K562 (cell line): ENCODE data around the gene LAMB1. TPM values are rescaled to one million over a fixed set of nuclear protein-coding genes. Genes with fewer than 3 reads are reported as not detected.
A peak's percentile ranks its signal among the peaks of the same experiment; 100 is the strongest.

ENCODE experiments used
- ATAC-seq: fragments of 200-7000 bp; cut with Tn5 transposase; 3 replicates; pipeline ENCODE4 v1.9.1; 2020; ENCODE audit warnings: moderate library complexity
- BruUV-seq: library from RNA; stranded (reverse); fragments of 400-500 nt; replicated peaks from 2 replicates; lab custom pipeline; 2021; lab: Mats Ljungman, UMichigan
- CTCF ChIA-PET: fragments of 300-600 bp; formaldehyde crosslinking; extraction: SDS; loops from one replicate; lab custom pipeline; 2021; ENCODE audit warnings: low intra/inter-chr PET ratio; lab: Yijun Ruan, JAX
- POLR2A ChIA-PET: fragments of 300-600, 350-650 bp; sonication (Branson Sonifier 250); formaldehyde crosslinking; extraction: SDS; loops from one replicate; lab custom pipeline; 2021; ENCODE audit warnings: antibody characterized with exemption, inconsistent platforms; lab: Yijun Ruan, JAX
- DNase-seq, 4 experiments: peaks; one replicate each; pipeline versions ENCODE4 v3.0.0 to v3.0.0-alpha.2; 2011 to 2018; ENCODE audit warnings: low spot score in 3 of 4, mixed read lengths in 3 of 4; ENCODE audit errors: extremely low read depth in 1 of 4
- FAIRE-seq: peaks from 2 replicates; lab custom pipeline; 2011; peaks lifted over from hg19 to GRCh38; lab: Jason Lieb, UNC
- H2AFZ ChIP-seq: 2 replicates; pipeline ENCODE4 v1.6.0; 2011; ENCODE audit warnings: low read depth, low read length, control low read depth, inconsistent platforms
- H3K27ac ChIP-seq: fragments of 200-600 bp; 3 replicates; pipeline ENCODE4 v1.8.0; 2011; ENCODE audit warnings: low read depth, mild to moderate bottlenecking, control low read depth, inconsistent platforms, low read length, moderate library complexity, mixed read lengths; ENCODE audit errors: extremely low read depth
- H3K27me3 ChIP-seq, 2 experiments: fragments of 300-600 bp in 1 of 2; 2 replicates in 1 of 2; 3 replicates in 1 of 2; pipeline versions ENCODE4 v1.6.0 to v1.8.0; 2011; ENCODE audit warnings: inconsistent platforms in 2 of 2, low read length in 2 of 2, mild to moderate bottlenecking in 1 of 2, mixed read lengths in 1 of 2, moderate library complexity in 1 of 2; ENCODE audit not compliant: control insufficient read depth in 2 of 2, insufficient read depth in 2 of 2
- H3K36me3 ChIP-seq: fragments of 300-600 bp; 3 replicates; pipeline ENCODE4 v1.8.0; 2011; ENCODE audit warnings: mild to moderate bottlenecking, low read length, inconsistent platforms; ENCODE audit not compliant: control insufficient read depth, insufficient read depth
- H3K4me1 ChIP-seq, 2 experiments: fragments of 200-600 bp in 1 of 2; replicated peaks in 1 of 2; 2 replicates in 1 of 2; 3 replicates in 1 of 2; pipeline versions ENCODE4 v1.5.1 to v1.8.0; 2011; ENCODE audit warnings: inconsistent platforms in 2 of 2, low read length in 2 of 2, mild to moderate bottlenecking in 1 of 2, mixed read lengths in 1 of 2, moderate library complexity in 1 of 2; ENCODE audit not compliant: control insufficient read depth in 2 of 2, insufficient read depth in 2 of 2
- H3K4me2 ChIP-seq: 2 replicates; pipeline ENCODE4 v1.6.1; 2011; ENCODE audit warnings: low read length, control low read depth, inconsistent platforms, mixed read lengths; ENCODE audit not compliant: insufficient read depth
- H3K4me3 ChIP-seq: fragments of 200-600 bp; sonication (generic), shearing (Covaris generic); 2 replicates; pipeline ENCODE4 v1.5.1; 2016; ENCODE audit warnings: control low read depth, inconsistent platforms
- H3K79me2 ChIP-seq: fragments of 200-600 bp; 3 replicates; pipeline ENCODE4 v1.8.0; 2011; ENCODE audit warnings: low read length, inconsistent platforms; ENCODE audit not compliant: control insufficient read depth, insufficient read depth
- H3K9ac ChIP-seq, 2 experiments: 2 replicates each; pipeline versions ENCODE4 v1.6.0 to v1.6.1; 2011; ENCODE audit warnings: low read depth in 2 of 2, low read length in 2 of 2, control low read depth in 1 of 2, inconsistent platforms in 1 of 2, mild to moderate bottlenecking in 1 of 2, mixed read lengths in 1 of 2; ENCODE audit not compliant: insufficient read depth in 1 of 2
- H3K9me1 ChIP-seq: one replicate; pipeline ENCODE4 v1.6.0; 2011; ENCODE audit warnings: inconsistent platforms, mild to moderate bottlenecking, low read length, moderate library complexity; ENCODE audit not compliant: control insufficient read depth, insufficient read depth
- H3K9me3 ChIP-seq: replicated peaks from 2 replicates; pipeline ENCODE4 v1.5.1; 2011; ENCODE audit warnings: low read depth, low read length, inconsistent platforms; ENCODE audit not compliant: control insufficient read depth, insufficient read depth
- H4K20me1 ChIP-seq: replicated peaks from 2 replicates; pipeline ENCODE4 v1.6.1; 2011; ENCODE audit warnings: low read length, inconsistent platforms, mixed read lengths; ENCODE audit not compliant: control insufficient read depth, insufficient read depth
- BACH1 ChIP-seq: fragments of 200-800 bp; sonication (Bioruptor generic); IDR thresholded peaks from 2 replicates; pipeline ENCODE4 v1.6.1; 2016; ENCODE audit warnings: missing genetic modification characterization, missing compliant biosample characterization
- ESRRA ChIP-seq: fragments of 450-650 bp; IDR thresholded peaks from 2 replicates; pipeline ENCODE4 v1.6.1; 2014; ENCODE audit warnings: low read depth, mild to moderate bottlenecking, moderate library complexity, borderline replicate concordance
- FOS ChIP-seq: IDR thresholded peaks from 3 replicates; pipeline ENCODE4 v1.6.1; 2011; ENCODE audit not compliant: insufficient read length; ENCODE audit errors: extremely low read depth
- GTF2E2 ChIP-seq: fragments of 200-800 bp; sonication (Bioruptor generic); IDR thresholded peaks from 2 replicates; pipeline ENCODE4 v1.6.1; 2016; ENCODE audit warnings: missing genetic modification characterization, missing compliant biosample characterization
- KLF6 ChIP-seq: fragments of 250-450 bp; sonication (Bioruptor Pico); IDR thresholded peaks from 2 replicates; pipeline ENCODE4 v1.4.0; 2020; ENCODE audit warnings: mild to moderate bottlenecking, moderate library complexity, borderline replicate concordance
- MEIS2 ChIP-seq: fragments of 450-650 bp; IDR thresholded peaks from 2 replicates; pipeline ENCODE4 v1.6.1; 2014; ENCODE audit warnings: mild to moderate bottlenecking; ENCODE audit not compliant: partially characterized antibody
- NR2C1 ChIP-seq, 2 experiments: fragments of 450-650 bp; IDR thresholded peaks; 2 replicates each; pipeline ENCODE4 v1.6.1; 2017; ENCODE audit warnings: mild to moderate bottlenecking in 2 of 2, antibody characterized with exemption in 1 of 2, inconsistent platforms in 1 of 2, missing compliant biosample characterization in 1 of 2, missing genetic modification characterization in 1 of 2
- NUFIP1 ChIP-seq: fragments of 450-650 bp; IDR thresholded peaks from 2 replicates; pipeline ENCODE4 v1.6.1; 2018; ENCODE audit not compliant: partially characterized antibody
- PBX2 ChIP-seq, 2 experiments: IDR thresholded peaks in 1 of 2; conservative IDR thresholded peaks in 1 of 2; 2 replicates each; pipeline ENCODE4 v1.6.1; 2016; ENCODE audit warnings: low read depth in 2 of 2, mild to moderate bottlenecking in 1 of 2, missing compliant biosample characterization in 1 of 2, missing genetic modification characterization in 1 of 2, moderate library complexity in 1 of 2
- PKNOX1 ChIP-seq: fragments of 450-650 bp; IDR thresholded peaks from 2 replicates; pipeline ENCODE4 v1.6.1; 2016
- SETDB1 ChIP-seq: IDR thresholded peaks from one replicate; pipeline ENCODE4 v1.6.1; 2012; ENCODE audit warnings: low read length, control low read depth, inconsistent platforms
- SREBF2 ChIP-seq: sonication (generic); formaldehyde crosslinking; IDR thresholded peaks from 2 replicates; pipeline ENCODE4 v1.4.0; 2020; ENCODE audit warnings: mild to moderate bottlenecking, missing genetic modification reagents
- ZNF282 ChIP-seq: sonication (generic); formaldehyde crosslinking; IDR thresholded peaks from 2 replicates; pipeline ENCODE4 v1.8.1; 2023; ENCODE audit warnings: missing genetic modification reagents
- WGBS: fragments of 100-300 bp; shearing (Covaris generic); methylation state at CpG from one replicate; pipeline ENCODE4 v1.1.6; 2016; ENCODE audit warnings: low coverage, mixed read lengths; ENCODE audit not compliant: insufficient coverage; ENCODE audit errors: missing lambda C conversion rate; 5-methylcytosine and 5-hydroxymethylcytosine counted together
- in situ Hi-C: fragments of 300-500 bp; cut with MboI; formaldehyde crosslinking; loops from 4 replicates; pipeline ENCODE4 v1.15.0; 2018; ENCODE audit warnings: inconsistent platforms, mixed read lengths
- intact Hi-C: fragments of 100-400 bp; cut with micrococcal nuclease; formaldehyde crosslinking; loops from 2 replicates; pipeline ENCODE4 v1.14.2; 2022
- polyA plus RNA-seq, 8 experiments: library from polyadenylated mRNA; depleted of rRNA in 4 of 8; stranded (reverse) in 5 of 8; unstranded in 3 of 8; fragments of >200 nt; fragmentation: Nextera tagmentation in 2 of 8; fragmentation: Illumina TruSeq in 1 of 8; extraction: Ambion mirVana in 2 of 8; extraction: Trizol in 1 of 8; gene quantifications; 2 replicates each; pipeline versions ENCODE4 v1.2.1 to v1.2.3, GENCODE V29; 2011 to 2014; ENCODE audit warnings: inconsistent platforms in 1 of 8, missing spikeins in 1 of 8
- total RNA-seq, 7 experiments: library from RNA; depleted of rRNA in 6 of 7; stranded (reverse); fragments of >200 nt in 6 of 7; fragmentation: Illumina TruSeq in 2 of 7; extraction: Trizol in 2 of 7; gene quantifications; 2 replicates each; pipeline versions ENCODE4 v1.2.1 to v1.2.3, GENCODE V29; 2011 to 2021; ENCODE audit warnings: low replicate concordance in 1 of 7
- TF ChIP-seq, protein P1 (sequence below): fragments of 250-450 bp; sonication (Bioruptor Pico); IDR thresholded peaks from 2 replicates; pipeline ENCODE4 v1.5.0; 2021
- TF ChIP-seq, protein P2 (sequence below): sonication (generic); formaldehyde crosslinking; IDR thresholded peaks from 2 replicates; pipeline ENCODE4 v1.8.0; 2022; ENCODE audit warnings: mild to moderate bottlenecking, missing genetic modification reagents, borderline replicate concordance

Gene LAMB1
- total and polyA plus RNA-seq, 9 of the 15 experiments (the other 6 are each of a cell fraction or from before 2014, with no cell fraction given) = 6.0 to 17.7 (median 12.3) TPM

DNA sequence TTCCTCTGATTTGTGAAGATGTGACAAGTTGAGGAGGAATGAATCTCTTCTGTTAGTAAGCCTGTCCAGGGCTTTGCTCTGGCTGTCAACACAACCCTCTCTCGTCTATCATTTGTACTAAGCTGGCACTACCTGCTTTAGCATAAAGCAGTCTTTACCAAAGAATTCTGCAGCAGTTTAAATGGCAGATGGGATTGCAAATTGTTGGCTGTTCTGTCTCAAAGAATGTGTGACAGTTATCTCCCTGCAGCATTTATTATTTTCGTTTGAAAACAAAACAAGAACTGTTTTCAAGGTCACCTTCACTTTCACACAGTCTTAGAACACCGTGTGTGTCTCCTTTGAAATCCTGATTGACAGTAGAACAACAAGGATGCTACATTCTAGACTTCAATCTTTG lies 4.8 kb upstream of the LAMB1 start:
- H3K9me1 ChIP-seq = no peaks in the 10 kb centered on the region
- BruUV-seq = no TSS peak
- peaks cover 12 to 14% of the 10 kb centered on the region in 2 experiments for H3K4me1 ChIP-seq
- FAIRE-seq (no peak), DNase-seq (no peak), ATAC-seq (no peak)
- H3K9ac ChIP-seq = no peak overlapping the region
- peaks cover 0 to 4% of the 10 kb centered on the region in 2 experiments; a peak in 2 of 5 replicates for H3K27me3 ChIP-seq
- H3K9me3 ChIP-seq = no peaks in the 10 kb centered on the region
- 0 out of 2 replicates have a peak overlapping the region, but pooled peaks have one; percentile 1 for H2AFZ ChIP-seq
- WGBS = 23% methylated on average over 3 of the region's 3 CpGs
- ChIA-PET CTCF (no interaction called here), POLR2A (no interaction called here)
- intact Hi-C loops = loop anchor here (2.0 kb wide), 1 partner anchor 27 kb away; no protein-coding TSS in a partner anchor
- in situ Hi-C loops = no loop called here
- H4K20me1 ChIP-seq = no peaks in the 10 kb centered on the region
- no peak overlapping the region for H3K4me3 ChIP-seq
- H3K79me2 ChIP-seq = no peaks in the 10 kb centered on the region
- H3K4me2 ChIP-seq = no peak overlapping the region
- no peaks in the 10 kb centered on the region for H3K36me3 ChIP-seq
- no peak overlapping the region for H3K27ac ChIP-seq
- TF ChIP-seq PBX2 (CRISPR knock-in tag; IDR thresholded peaks at IDR 0.05; ENCODE audit: low read depth) (no peak), PBX2 (tag; conservative IDR thresholded peaks at IDR 0.05; ENCODE audit: low read depth) (peak; percentile 80), BACH1 (tag) (no peak), NR2C1 (IDR thresholded peaks at IDR 0.05) (no peak), NR2C1 (tag; IDR thresholded peaks at IDR 0.05) (no peak), SETDB1 (no peak), NUFIP1 (no peak), PKNOX1 (peak; percentile 52), FOS (no peak), MEIS2 (peak; percentile 6), KLF6 (CRISPR knock-in tag) (no peak), ESRRA (peak; percentile 90), GTF2E2 (tag) (no peak), ZNF282 (CRISPR knock-in tag) (no peak), SREBF2 (no peak)
- TF ChIP-seq, protein P1, sequence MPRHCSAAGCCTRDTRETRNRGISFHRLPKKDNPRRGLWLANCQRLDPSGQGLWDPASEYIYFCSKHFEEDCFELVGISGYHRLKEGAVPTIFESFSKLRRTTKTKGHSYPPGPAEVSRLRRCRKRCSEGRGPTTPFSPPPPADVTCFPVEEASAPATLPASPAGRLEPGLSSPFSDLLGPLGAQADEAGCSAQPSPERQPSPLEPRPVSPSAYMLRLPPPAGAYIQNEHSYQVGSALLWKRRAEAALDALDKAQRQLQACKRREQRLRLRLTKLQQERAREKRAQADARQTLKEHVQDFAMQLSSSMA (CRISPR knock-in tag) = no peak
- TF ChIP-seq, protein P2, sequence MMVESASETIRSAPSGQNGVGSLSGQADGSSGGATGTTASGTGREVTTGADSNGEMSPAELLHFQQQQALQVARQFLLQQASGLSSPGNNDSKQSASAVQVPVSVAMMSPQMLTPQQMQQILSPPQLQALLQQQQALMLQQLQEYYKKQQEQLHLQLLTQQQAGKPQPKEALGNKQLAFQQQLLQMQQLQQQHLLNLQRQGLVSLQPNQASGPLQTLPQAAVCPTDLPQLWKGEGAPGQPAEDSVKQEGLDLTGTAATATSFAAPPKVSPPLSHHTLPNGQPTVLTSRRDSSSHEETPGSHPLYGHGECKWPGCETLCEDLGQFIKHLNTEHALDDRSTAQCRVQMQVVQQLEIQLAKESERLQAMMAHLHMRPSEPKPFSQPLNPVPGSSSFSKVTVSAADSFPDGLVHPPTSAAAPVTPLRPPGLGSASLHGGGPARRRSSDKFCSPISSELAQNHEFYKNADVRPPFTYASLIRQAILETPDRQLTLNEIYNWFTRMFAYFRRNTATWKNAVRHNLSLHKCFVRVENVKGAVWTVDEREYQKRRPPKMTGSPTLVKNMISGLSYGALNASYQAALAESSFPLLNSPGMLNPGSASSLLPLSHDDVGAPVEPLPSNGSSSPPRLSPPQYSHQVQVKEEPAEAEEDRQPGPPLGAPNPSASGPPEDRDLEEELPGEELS = no peak
